VCaP (cell line): Measurements from ENCODE around the gene KATNIP.

Experiments
- H3K27ac ChIP-seq: fragments of 450-650 bp; 2 replicates; pipeline ENCODE4 v1.5.1; 2017
- CTCF ChIP-seq: fragments of 450-650 bp; conservative IDR thresholded peaks from 2 replicates; pipeline ENCODE4 v1.5.1; 2017; ENCODE audit warnings: mild to moderate bottlenecking, moderate library complexity

Gene KATNIP

GRCh38 chr16:27568077-27568476 lies 18.1 kb downstream of the KATNIP start:
- H3K27ac ChIP-seq = no peak overlapping the region
- TF ChIP-seq CTCF = no peak

GRCh38 chr16:27570986-27571385 lies 21.0 kb downstream of the KATNIP start:
- peak overlapping the region; percentile 63 for H3K27ac ChIP-seq

- peak overlapping the region; percentile 63 for H3K27ac ChIP-seq
- TF ChIP-seq CTCF = no peak
Observed at GRCh38 chr16:27571433-27572326, 21.7 kb downstream of the KATNIP start.

- H3K27ac ChIP-seq = peak overlapping the region; percentile 63
- TF ChIP-seq CTCF = no peak
Observed at GRCh38 chr16:27572711-27573110, 22.8 kb downstream of the KATNIP start.

- no peak overlapping the region for H3K27ac ChIP-seq
- no peak for TF ChIP-seq CTCF
Observed at GRCh38 chr16:27576729-27577128, 26.8 kb downstream of the KATNIP start.

GRCh38 chr16:27579087-27579980 lies 29.4 kb downstream of the KATNIP start:
- H3K27ac ChIP-seq = no peak overlapping the region

GRCh38 chr16:27582883-27583282 lies 32.9 kb downstream of the KATNIP start:
- H3K27ac ChIP-seq = peak overlapping the region; percentile 67
- TF ChIP-seq CTCF = no peak

More at GRCh38 chr16:27579087-27579980, 29.4 kb downstream of the KATNIP start:
- TF ChIP-seq CTCF = no peak
